NCI-H187 (cell line): ENCODE measurements around the gene SYTL3.

ENCODE experiments used
- DNase-seq, 2 experiments: peaks; one replicate each; lab custom pipeline; 2025; lab: John Stamatoyannopoulos, UW

The SYTL3 gene

GRCh38 chr6:158796353-158796752 lies 146.5 kb downstream of the SYTL3 start:
- no peak for DNase-seq

DNA sequence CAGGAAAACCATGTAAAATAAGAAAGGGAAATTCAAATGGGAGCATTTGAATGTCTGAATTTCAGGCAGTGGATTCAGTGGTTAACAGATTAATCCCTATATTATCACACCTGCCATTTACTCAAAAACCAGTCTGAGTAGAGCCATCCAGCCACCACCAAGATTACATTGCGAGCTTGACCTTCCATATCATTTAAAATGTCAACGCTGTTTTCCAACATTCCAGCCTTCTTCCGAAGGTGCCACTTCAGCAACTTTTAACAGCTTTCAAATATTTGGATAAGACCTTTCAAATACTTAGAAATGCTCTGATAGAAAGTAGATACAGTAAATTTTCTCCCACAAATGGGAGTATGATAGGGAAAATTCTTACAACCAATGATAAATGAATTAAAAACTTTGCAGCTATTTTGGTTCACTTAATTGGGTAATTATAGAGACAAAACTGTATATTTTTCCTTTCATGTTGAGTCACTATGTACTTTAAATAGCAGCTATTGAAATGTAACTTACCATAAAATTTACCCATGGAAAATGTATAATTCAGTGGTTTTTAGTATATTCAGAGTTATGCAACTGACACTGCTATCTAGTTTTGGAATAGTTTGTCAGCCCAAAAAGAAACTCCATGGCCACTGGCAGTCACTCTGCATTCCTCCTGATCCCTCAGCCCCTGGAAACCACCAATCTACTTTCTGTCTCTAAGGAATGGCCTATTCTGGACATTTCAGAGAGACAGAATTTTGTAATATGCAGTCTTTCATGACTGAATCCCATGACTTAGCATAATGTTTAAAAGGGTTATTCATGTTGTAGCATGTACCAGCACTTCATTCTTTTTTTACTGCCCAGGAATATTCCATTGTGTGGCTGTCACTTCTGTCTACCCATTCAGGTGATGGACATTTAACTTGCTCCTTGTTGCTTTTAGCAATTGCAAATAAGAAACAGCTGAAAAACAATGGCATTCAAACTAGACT lies 147.8 kb downstream of the SYTL3 start:
- no peak for DNase-seq

GRCh38 chr6:158798311-158798710 lies 148.5 kb downstream of the SYTL3 start:
- no peak for DNase-seq

GRCh38 chr6:158799051-158799792 lies 149.4 kb downstream of the SYTL3 start:
- peak in 1 of 2 experiments; percentile 22 for DNase-seq

GRCh38 chr6:158801655-158802294 lies 151.9 kb downstream of the SYTL3 start:
- DNase-seq: no peak

DNA sequence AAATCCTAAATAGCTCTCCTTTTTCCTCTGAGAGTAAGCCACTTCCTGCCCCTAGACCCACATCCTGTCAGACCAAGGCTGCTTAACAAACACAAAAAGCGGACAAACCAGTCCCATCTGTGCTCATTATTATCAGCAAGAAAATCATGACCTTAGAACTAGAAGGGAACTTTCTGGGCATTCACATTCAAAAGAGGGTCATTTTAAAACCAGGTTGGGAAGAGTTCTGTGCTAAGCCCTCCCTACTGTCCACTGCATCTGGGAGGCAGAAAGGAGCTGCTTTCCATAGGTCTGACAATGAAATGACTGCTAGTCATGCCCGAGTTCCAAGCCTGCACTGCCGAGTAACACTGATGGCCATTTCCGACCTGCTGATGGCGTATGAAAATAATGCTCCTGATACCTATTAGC lies 153.9 kb downstream of the SYTL3 start:
- no peak for DNase-seq

GRCh38 chr6:158804207-158804606 lies 154.4 kb downstream of the SYTL3 start:
- no peak for DNase-seq

- DNase-seq: no peak
Measured at GRCh38 chr6:158805698-158806377, 156.0 kb downstream of the SYTL3 start.

- DNase-seq: no peak
Measured at GRCh38 chr6:158807515-158808441, 157.9 kb downstream of the SYTL3 start.

GRCh38 chr6:158808442-158808833 lies 158.6 kb downstream of the SYTL3 start:
- DNase-seq: no peak

DNA sequence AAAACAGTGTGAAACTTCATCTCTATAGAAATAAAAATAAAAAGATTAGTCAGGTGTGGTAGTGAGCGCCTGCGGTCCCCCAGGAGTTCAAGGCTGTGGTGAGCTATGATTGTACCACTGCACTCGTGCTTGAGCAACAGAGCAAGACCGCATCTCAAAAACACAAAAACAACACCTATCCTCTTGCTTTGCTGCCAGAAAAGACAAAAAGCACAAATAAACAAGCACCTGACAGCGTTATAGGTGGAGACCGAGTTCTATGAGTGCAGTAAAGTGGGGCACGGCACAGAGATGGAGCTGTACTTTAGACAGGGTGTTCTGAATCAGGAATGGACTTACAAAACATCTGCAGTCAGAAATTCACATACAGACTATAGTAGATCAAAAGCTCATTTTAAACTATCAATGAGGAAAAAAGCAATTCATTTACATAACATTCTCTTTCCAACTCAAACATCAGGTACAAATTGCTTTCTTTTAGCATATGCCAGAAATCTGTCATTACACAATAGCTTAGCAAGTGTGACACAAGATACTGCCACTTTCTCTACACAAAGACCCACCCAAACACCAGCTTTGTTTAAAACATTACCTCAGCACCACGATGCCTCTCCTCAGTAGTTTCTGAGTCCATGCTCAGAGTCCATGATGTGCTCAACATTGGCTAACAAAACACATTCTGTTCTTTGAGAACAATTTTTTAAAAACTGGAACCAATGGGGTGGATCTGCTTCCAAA lies 159.3 kb downstream of the SYTL3 start:
- no peak for DNase-seq

GRCh38 chr6:158810155-158811095 lies 160.6 kb downstream of the SYTL3 start:
- no peak for DNase-seq

DNA sequence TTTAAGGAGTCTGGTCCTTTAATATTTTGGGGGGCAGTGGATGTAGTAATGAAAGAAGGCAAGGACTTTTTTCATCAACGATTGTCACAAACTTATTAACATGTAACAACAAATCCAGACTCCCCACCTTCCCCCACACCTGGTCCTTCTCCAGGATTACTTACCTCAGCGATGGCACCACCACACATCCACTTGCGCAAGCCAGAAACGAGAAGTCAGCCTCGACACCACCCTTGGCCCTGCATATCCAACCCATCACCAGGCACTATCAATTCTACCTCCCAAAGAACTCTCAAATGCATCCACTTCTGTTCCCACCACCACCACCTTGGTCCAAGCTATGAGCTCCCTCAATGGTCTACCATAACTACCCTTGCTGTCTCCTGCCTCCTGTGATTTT lies 162.8 kb downstream of the SYTL3 start:
- no peak for DNase-seq

DNA sequence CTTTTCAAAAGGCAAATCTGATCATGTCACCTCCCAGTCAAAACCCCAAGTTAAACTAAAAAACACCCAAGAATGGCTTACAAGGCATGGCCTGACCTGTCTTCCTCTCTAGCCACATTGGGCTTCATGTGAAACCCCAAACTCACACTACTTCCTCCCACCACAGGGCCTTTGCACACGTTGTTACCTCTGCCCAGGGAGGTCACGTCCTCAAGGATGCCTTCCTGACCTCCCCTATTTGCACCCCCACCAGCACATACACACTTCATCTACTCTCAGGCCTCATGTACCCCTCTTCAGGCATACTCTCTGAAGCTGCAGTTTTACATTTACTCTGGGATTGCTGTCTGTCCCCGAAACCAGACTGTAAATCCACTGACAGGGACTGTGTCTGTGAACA lies 163.2 kb downstream of the SYTL3 start:
- DNase-seq: no peak
